GM03348 (cell line): ENCODE results near the gene SLC52A3.
A peak's percentile ranks its signal among the peaks of the same experiment; 100 is the strongest.
"Not testable (repeated sequence)": the region's sequence is repeated elsewhere in the genome, so short reads cannot be mapped to it uniquely, and the experiment has no call there.

ENCODE experiments used
- DNase-seq: peaks from one replicate; pipeline ENCODE4 v3.0.0; 2012; ENCODE audit warnings: low spot score

Gene SLC52A3

GRCh38 chr20:768426-768978, at the start of gene SLC52A3:
SLC52A3 (minus strand) TSS chr20:768500; CDS start chr20:765774, 2,726 bp downstream.
- no peak for DNase-seq

DNA sequence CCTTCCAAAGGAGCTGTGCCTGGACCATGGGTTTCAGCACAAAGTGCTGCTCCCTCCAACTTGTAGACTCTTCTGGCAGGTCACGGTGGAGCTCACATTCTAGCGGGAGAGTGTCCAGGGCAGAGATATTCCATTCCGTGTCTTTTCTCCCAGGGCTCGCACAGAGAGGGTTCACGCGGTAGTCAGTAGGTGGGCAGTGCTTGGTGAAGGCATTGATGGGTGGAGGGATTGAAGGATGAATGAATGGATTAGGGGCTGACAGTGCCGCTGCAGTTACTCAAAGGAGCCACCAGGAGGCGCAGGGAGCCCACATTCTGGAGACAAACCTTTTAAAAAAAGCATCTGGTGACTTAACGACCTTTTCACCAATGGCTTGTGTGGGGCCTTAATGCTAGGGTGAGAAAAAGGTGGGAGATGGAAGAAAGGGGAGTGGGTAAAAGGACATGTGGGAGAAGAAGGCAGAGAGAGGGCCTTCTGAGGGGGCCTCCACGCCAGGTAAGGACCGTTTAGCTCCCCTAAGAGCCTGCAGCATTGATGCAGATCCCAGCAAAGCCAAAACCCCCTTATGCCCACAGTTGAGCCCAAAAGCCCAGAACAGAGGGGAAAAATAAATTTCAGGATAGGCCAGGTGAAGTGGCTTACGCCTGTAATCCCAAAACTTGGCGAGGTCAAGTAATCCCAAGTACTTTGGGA, 47.8 kb upstream of the SLC52A3 start:
- peak; percentile 84 for DNase-seq

- no peak for DNase-seq
Observed at GRCh38 chr20:815226-815625, 46.9 kb upstream of the SLC52A3 start.

- DNase-seq, result no peak
Observed at GRCh38 chr20:813390-813789, 45.1 kb upstream of the SLC52A3 start.

DNA sequence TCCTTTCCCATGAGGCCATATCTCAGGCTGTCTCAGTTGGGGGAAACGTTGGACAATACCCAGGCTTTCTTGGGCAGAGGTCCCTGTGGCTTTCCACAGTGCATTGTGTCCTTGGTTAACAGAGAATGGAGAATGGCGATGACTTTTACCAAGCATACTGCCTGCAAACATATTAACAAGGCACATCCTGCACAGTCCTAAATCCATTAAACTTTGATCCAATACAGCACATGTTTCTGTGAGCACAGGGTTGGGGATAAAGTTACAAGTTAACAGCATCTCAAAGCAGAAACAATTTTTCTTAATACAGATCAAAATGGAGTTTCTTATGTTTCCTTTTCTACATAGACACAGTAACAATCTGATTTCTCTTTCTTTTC, 44.1 kb upstream of the SLC52A3 start:
- DNase-seq, result not testable (repeated sequence)

GRCh38 chr20:811776-812434, 43.6 kb upstream of the SLC52A3 start:
- DNase-seq, result not testable (repeated sequence)

DNA sequence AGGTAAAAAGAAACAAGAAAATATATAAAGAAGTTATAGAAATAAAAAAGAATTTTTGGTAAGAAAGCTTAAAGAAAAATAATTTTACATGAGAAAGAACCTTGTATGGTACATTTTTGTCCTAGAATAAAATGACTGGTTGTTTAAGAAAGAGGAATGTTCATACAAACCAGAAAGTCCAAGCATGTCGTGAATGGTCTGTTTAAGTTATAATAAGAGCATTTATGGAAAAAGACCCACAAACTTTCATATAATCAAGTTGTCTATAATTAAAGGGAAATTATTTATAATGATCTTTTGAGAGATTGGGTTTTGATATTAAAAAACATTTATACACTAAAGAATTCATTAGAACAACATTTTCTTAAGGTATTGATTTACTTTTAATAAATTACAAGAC, 37.4 kb upstream of the SLC52A3 start:
- no peak for DNase-seq

DNA sequence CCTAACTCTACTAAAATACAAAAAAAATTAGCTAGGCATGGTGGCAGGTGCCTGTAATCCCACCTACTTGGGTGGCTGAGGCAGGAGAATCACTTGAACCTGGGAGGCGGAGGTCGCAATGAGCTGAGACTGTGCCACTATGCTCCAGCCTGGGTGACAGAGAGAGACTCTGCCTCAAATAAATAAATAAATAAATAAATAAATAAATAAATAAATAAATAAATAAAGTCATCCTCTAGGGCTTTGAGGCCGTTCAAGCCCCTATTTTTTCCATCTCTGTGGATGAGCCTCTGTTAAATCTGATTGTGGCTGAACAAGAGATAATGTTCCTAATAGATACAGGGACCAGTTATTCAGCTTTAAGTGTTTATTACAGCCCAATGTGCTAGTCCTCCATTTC, 33.4 kb upstream of the SLC52A3 start:
- no peak for DNase-seq

DNA sequence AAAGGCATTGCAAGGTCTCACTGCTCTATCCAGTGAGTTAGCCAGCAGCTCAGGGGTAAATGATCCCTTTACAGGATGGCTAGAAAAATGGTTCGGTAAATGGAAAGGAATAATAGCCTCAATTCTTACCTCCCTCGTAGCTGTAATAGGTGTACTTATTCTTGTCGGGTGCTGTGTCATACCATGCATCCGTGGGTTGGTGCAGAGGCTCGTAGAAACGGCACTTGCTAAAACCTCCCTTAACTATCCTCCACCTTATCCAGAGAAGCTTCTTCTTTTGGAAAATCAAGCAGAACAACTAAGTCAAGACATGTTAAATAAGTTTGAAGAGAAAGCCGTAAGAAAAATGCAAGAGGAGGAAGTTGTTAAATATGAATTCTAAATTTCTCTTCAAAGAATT, 31.7 kb upstream of the SLC52A3 start:
- DNase-seq, result not testable (repeated sequence)

GRCh38 chr20:798746-799145, 30.4 kb upstream of the SLC52A3 start:
- not testable (repeated sequence) for DNase-seq

DNA sequence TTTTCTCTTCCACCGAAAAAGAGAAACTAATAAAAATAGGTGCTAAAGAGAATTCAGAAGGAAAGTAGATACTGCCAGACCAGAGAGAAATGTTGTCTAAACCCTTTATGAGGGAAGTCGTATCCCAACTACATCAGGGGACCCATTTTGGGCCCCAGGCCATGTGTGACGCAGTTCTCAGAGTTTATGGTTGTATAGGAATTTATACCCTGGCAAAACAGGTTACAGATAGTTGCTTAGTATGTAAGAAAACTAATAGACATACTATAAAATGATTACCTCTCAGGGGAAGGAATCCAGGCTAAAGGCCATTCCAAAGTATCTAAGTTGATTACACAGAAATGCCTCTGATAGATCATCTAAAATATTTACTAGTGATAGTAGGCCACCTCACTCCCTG, 28.6 kb upstream of the SLC52A3 start:
- no peak for DNase-seq

DNA sequence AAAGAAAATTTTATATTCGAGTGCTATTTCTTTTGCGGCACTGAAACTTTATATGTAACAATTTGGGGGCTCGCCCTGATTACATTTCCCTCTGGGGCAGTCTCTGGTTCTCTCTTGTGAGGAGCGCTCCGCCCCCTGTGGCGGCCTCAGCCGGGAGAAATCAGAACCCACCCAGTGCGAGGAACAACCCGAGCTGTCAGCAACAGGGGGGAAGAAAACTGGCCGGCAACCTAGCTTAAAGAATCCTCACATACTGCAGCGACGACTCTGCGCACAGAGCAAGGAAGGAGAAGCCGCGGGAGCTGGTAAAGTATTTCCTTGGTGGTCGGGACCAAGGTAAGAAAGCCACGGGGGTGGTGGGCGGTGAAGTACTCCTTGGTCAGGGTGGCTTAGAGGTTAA, 23.9 kb upstream of the SLC52A3 start:
- DNase-seq, result no peak

DNA sequence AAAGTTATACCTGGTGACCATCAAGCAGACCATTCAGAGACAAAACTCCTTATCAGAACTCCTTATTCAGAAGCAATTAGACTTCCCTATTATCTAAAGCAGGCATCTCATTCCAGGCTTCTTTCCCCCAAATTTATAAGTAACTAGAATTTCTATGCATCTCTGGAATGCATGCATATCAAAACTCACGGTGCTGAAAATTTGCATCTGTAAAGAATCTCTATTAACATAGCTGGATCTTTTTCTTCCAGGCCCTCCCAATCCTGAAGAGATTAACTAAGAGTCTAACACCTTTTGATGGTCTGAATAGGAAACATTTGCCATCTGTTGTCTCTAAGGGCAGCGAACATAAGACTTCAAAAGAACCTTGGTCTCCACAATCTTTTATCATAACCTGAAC, 22.8 kb upstream of the SLC52A3 start:
- DNase-seq, result no peak

DNA sequence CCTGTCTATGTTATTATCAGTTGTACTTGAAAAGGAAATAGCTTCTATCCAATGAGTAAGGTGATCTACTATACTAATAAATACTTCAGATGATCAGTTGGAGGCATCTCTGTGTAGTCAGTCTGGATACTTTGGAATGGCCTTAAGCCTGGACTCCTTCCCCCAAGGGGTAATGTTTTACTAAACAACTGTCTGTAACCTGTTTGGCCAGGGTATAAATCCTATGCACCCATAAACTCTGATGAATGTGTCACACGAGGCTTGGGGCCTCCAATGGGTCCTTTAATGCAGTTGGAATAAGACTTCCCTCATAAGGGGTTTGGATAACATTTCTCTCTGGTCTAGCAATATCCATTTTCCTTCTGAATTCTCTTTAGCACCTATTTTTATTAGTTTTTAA, 19.5 kb upstream of the SLC52A3 start:
- DNase-seq, result no peak

GRCh38 chr20:779771-780170, 11.5 kb upstream of the SLC52A3 start:
- no peak for DNase-seq

GRCh38 chr20:776165-776564, 7.9 kb upstream of the SLC52A3 start:
- no peak for DNase-seq

- no peak for DNase-seq
Observed at GRCh38 chr20:775679-776135, 7.4 kb upstream of the SLC52A3 start.

DNA sequence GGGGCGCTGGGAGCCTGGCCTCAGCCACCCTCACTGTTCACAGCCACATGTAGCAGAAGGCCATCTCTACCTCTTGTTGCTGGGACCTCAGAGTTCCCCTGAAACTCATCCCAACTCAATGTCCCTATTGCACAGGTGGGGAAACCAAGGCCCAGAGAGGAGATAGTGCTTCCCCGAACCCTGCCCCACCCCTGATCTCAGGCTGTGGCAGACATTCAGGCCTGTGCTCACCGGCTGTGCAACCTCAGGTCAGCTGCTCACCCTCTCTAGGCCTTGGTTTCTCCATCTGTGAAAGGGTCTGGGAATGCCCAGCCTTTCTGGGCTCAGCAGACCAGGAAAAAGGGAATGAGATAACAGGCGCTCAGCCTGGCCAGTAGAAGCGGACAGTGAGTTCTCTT, 6.4 kb upstream of the SLC52A3 start:
- DNase-seq, result no peak

- no peak for DNase-seq
Observed at GRCh38 chr20:774016-774659, 5.8 kb upstream of the SLC52A3 start.

DNA sequence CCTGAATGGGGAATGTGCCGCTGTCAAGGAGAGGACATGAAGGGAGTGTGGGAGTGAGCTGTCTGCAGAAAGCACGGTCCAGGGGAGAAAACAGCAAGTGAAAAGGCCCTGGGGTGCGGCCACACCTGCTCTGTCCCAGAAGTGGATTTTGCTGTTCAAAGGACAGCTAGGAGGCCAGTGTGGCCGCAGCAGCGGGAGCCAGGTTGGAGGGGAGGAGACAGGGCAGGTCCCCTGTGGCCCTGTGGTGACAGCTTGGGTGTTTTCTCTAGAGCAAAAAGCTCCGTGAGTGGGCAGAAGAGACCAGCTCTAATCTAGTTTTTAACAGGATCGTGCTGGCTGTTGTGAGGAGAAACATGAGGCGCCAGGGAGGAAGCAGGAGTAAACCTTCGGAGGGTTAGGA, 4.5 kb upstream of the SLC52A3 start:
- no peak for DNase-seq

- no peak for DNase-seq
Observed at GRCh38 chr20:771741-772464, 3.6 kb upstream of the SLC52A3 start.

DNA sequence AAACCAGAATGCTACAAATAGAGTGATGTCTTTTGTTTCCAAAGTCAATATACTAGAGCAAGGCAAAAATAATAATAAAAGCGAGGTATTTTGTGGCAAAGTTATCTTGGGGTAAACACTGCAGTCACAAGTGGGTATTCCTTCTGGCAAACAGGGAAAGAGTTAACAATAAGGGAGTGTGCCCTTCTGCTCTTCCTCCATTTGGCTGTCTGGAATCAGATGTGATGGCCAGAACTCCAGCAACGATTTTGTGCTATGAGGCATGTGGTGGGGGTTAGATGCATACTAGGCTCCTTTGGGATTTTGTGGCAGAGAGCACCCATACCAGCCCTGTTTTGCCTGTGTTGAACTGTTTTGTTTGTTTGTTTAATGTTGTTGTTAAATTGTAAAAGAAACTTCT, 2.4 kb upstream of the SLC52A3 start:
- DNase-seq, result no peak
